HFFc6 (cell line): ENCODE measurements around the gene MED13L. TPM values are rescaled to one million over a fixed set of nuclear protein-coding genes. Genes with fewer than 3 reads are reported as not detected.

ENCODE experiments used
- DNase-seq: peaks from one replicate; pipeline ENCODE4 v3.0.0-alpha.2; 2018
- H3K27ac Mint-ChIP-seq: 2 replicates; pipeline ENCODE4 v1.8.0; 2020; ENCODE audit warnings: mild to moderate bottlenecking, mixed read lengths
- H3K27me3 Mint-ChIP-seq: 2 replicates; pipeline ENCODE4 v1.8.0; 2021; ENCODE audit warnings: mild to moderate bottlenecking, moderate library complexity, mixed read lengths; ENCODE audit not compliant: insufficient read depth
- H3K36me3 Mint-ChIP-seq: 2 replicates; pipeline ENCODE4 v1.8.0; 2021; ENCODE audit warnings: low read depth, mixed read lengths
- H3K4me1 Mint-ChIP-seq: 2 replicates; pipeline ENCODE4 v1.8.0; 2020; ENCODE audit warnings: low read depth, mixed read lengths
- H3K4me3 Mint-ChIP-seq: 2 replicates; pipeline ENCODE4 v1.8.0; 2020; ENCODE audit warnings: mild to moderate bottlenecking, moderate library complexity, mixed read lengths
- H3K9me3 Mint-ChIP-seq: 2 replicates; pipeline ENCODE4 v1.8.0; 2020; ENCODE audit warnings: mild to moderate bottlenecking, mixed read lengths
- CTCF ChIP-seq: fragments of 200-600 bp; sonication (generic); IDR thresholded peaks from 2 replicates; pipeline ENCODE4 v1.5.0; 2021; ENCODE audit warnings: antibody characterized with exemption, mild to moderate bottlenecking
- total RNA-seq, 6 experiments: library from RNA; stranded (reverse); fragmentation: NEBNext Ultra II Directional; extraction: Animal tissue kit (Norgen Biotek cat#: 25700); gene quantifications; 2 replicates in 1 of 6; 3 replicates in 5 of 6; pipeline ENCODE4 v1.2.3, GENCODE V29; 2021

The MED13L gene
- total RNA-seq, 6 experiments from 2014 or later, result 74.5 to 84.2 (median 77.7) TPM

- H3K27me3 Mint-ChIP-seq, result peaks cover 2% of the 10 kb centered on the region; the same call in 1 of the 2 replicates
- H3K4me3 Mint-ChIP-seq, result no peak overlapping the region
- peak overlapping the region; percentile 42; the same call in 1 of the 2 replicates for H3K27ac Mint-ChIP-seq
- no peak for TF ChIP-seq CTCF
- peaks cover 10% of the 10 kb centered on the region for H3K36me3 Mint-ChIP-seq
- no peak for DNase-seq
- no peaks in the 10 kb centered on the region for H3K9me3 Mint-ChIP-seq
- peaks cover 70% of the 10 kb centered on the region for H3K4me1 Mint-ChIP-seq
Observed at GRCh38 chr12:116113398-116114130, 163.9 kb downstream of the MED13L start.

GRCh38 chr12:116106870-116107269 lies 170.6 kb downstream of the MED13L start:
- Mint-ChIP-seq H3K9me3 (no peaks in the 10 kb centered on the region), H3K4me3 (no peak overlapping the region), H3K4me1 (peaks cover 41% of the 10 kb centered on the region), H3K36me3 (peaks cover 18% of the 10 kb centered on the region), H3K27me3 (no peaks in the 10 kb centered on the region), H3K27ac (no peak overlapping the region; the same call in 1 of the 2 replicates)
- no peak for DNase-seq
- TF ChIP-seq CTCF, result no peak

GRCh38 chr12:116104167-116104767 lies 173.2 kb downstream of the MED13L start:
- no peaks in the 10 kb centered on the region for H3K9me3 Mint-ChIP-seq
- no peak for DNase-seq
- peaks cover 32% of the 10 kb centered on the region for H3K4me1 Mint-ChIP-seq
- peaks cover 11% of the 10 kb centered on the region for H3K36me3 Mint-ChIP-seq
- no peaks in the 10 kb centered on the region; the same call in 1 of the 2 replicates for H3K27me3 Mint-ChIP-seq
- H3K4me3 Mint-ChIP-seq, result no peak overlapping the region
- TF ChIP-seq CTCF, result no peak
- H3K27ac Mint-ChIP-seq, result no peak overlapping the region

- no peaks in the 10 kb centered on the region for H3K9me3 Mint-ChIP-seq
- peaks cover 11% of the 10 kb centered on the region for H3K36me3 Mint-ChIP-seq
- H3K27me3 Mint-ChIP-seq, result no peaks in the 10 kb centered on the region; the same call in 1 of the 2 replicates
- no peak for DNase-seq
- no peak for TF ChIP-seq CTCF
- H3K4me3 Mint-ChIP-seq, result no peak overlapping the region
- H3K27ac Mint-ChIP-seq, result no peak overlapping the region
- H3K4me1 Mint-ChIP-seq, result peaks cover 29% of the 10 kb centered on the region
Observed at GRCh38 chr12:116101991-116102390, 175.5 kb downstream of the MED13L start.

GRCh38 chr12:116099652-116100432 lies 177.7 kb downstream of the MED13L start:
- TF ChIP-seq CTCF, result no peak
- peaks cover 11% of the 10 kb centered on the region; the same call in 1 of the 2 replicates for H3K36me3 Mint-ChIP-seq
- peaks cover 19% of the 10 kb centered on the region for H3K4me1 Mint-ChIP-seq
- H3K4me3 Mint-ChIP-seq, result no peak overlapping the region
- H3K27ac Mint-ChIP-seq, result no peak overlapping the region
- no peaks in the 10 kb centered on the region for H3K9me3 Mint-ChIP-seq
- no peaks in the 10 kb centered on the region; the same call in 1 of the 2 replicates for H3K27me3 Mint-ChIP-seq
- DNase-seq, result no peak
